Measurements from ENCODE around the gene OR6C75. TPM values are rescaled to one million over a fixed set of nuclear protein-coding genes. Genes with fewer than 3 reads are reported as not detected.

Gene OR6C75
- total and polyA plus RNA-seq, 2 experiments from 2014 or later, result not detected

GRCh38 chr12:55400229-55400628 lies 37.5 kb downstream of the OR6C75 start, which contains the start of gene OR6C65:
OR6C65 (plus strand) TSS chr12:55400529; CDS start chr12:55400529, 0 bp downstream.
- no peak within 1 kb of the TSS for H3K4me3 ChIP-seq
- H3K27me3 Mint-ChIP-seq (ENCODE audit: insufficient read depth, low read depth, poor library complexity), result peaks cover 3% of the 10 kb centered on the region
- TF ChIP-seq ZNF114 (CRISPR knock-in tag; IDR thresholded peaks at IDR 0.05) (no peak), CTCF (conservative IDR thresholded peaks at IDR 0.05; ENCODE audit: low read depth in 2 of 2) (no peak), EZH2 (IDR thresholded peaks at IDR 0.05; ENCODE audit: low read depth, unreplicated experiment) (no peak), NANOG (IDR thresholded peaks at IDR 0.05; ENCODE audit: borderline replicate concordance) (no peak), ZNF462 (CRISPR knock-in tag; IDR thresholded peaks at IDR 0.05) (no peak), EZH2phosphoT487 (IDR thresholded peaks at IDR 0.05; ENCODE audit: unreplicated experiment) (no peak), ETS1 (IDR thresholded peaks at IDR 0.05) (no peak), CREB1 (CRISPR knock-in tag; IDR thresholded peaks at IDR 0.05; ENCODE audit: low read depth) (no peak), JUNB (IDR thresholded peaks at IDR 0.05; ENCODE audit: unreplicated experiment) (no peak), ZNF331 (CRISPR knock-in tag; IDR thresholded peaks at IDR 0.05; ENCODE audit: low read depth) (no peak), REST (IDR thresholded peaks at IDR 0.05; ENCODE audit: unreplicated experiment) (no peak), STAT1 (IDR thresholded peaks at IDR 0.05; ENCODE audit: unreplicated experiment) (no peak), POLR2AphosphoS5 (IDR thresholded peaks at IDR 0.05; ENCODE audit: low read depth) (no peak)
- no peaks in the 10 kb centered on the region for H3F3A ChIP-seq (replicated peaks; ENCODE audit: low read depth)
- no peaks in the 10 kb centered on the region for H3K9me3 Mint-ChIP-seq
- peaks cover 5% of the 10 kb centered on the region for H3K4me1 Mint-ChIP-seq
- no peak within 1 kb of the TSS for H3K4me3 Mint-ChIP-seq
- no peaks in the 10 kb centered on the region for H3K9me2 ChIP-seq (ENCODE audit: insufficient read depth)
- H2AFZ ChIP-seq, result no peak within 1 kb of the TSS
- no peaks in the 10 kb centered on the region for H3K79me2 ChIP-seq (replicated peaks; ENCODE audit: insufficient read depth)
- no peak within 1 kb of the TSS for H3K27ac ChIP-seq (ENCODE audit: low read depth)
- no peaks in the 10 kb centered on the region for H4K20me1 ChIP-seq (replicated peaks; ENCODE audit: insufficient read depth)
- no peaks in the 10 kb centered on the region for H3K27me3 ChIP-seq (ENCODE audit: insufficient read depth)
- no peaks in the 10 kb centered on the region for H3K4me1 ChIP-seq (ENCODE audit: insufficient read depth)
- no peaks in the 10 kb centered on the region for H3K36me3 Mint-ChIP-seq (ENCODE audit: low read depth)
- H3K27ac Mint-ChIP-seq, result no peak within 1 kb of the TSS
- ATAC-seq (no peak), DNase-seq (ENCODE audit: low spot score) (no peak)
- H3K36me3 ChIP-seq (ENCODE audit: insufficient read depth), result no peaks in the 10 kb centered on the region
- H3K4me2 ChIP-seq, result no peak within 1 kb of the TSS
